Natural killer cell (primary cell): Measurements from ENCODE around the gene SNRPB. TPM values are rescaled to one million over a fixed set of nuclear protein-coding genes. Genes with fewer than 3 reads are reported as not detected.

Experiments used
- ATAC-seq, 3 donors: fragments of 150-1000 bp in 2 of 3; fragments of 200-7000 bp in 1 of 3; cut with Tn5 transposase; 1 replicate in 1 of 3; 2 replicates in 2 of 3; pipeline ENCODE4 v1.10.0; 2021; ENCODE audit warnings: mild to moderate bottlenecking in 2 of 3, moderate library complexity in 2 of 3
- DNase-seq, 2 donors: peaks; one replicate each; pipeline versions ENCODE4 v3.0.0 to v3.0.0-alpha.2; 2013 to 2021; ENCODE audit warnings: mixed read lengths in 1 of 2
- H3K27ac ChIP-seq: one replicate; pipeline ENCODE4 v1.5.1; 2013; ENCODE audit warnings: mild to moderate bottlenecking, low read length
- H3K27me3 ChIP-seq: one replicate; pipeline ENCODE4 v1.6.1; 2013; ENCODE audit warnings: low read length; ENCODE audit not compliant: control insufficient read depth, insufficient read depth
- H3K36me3 ChIP-seq: one replicate; pipeline ENCODE4 v1.6.1; 2013; ENCODE audit warnings: low read length; ENCODE audit not compliant: control insufficient read depth, insufficient read depth
- H3K4me1 ChIP-seq: one replicate; pipeline ENCODE4 v1.6.1; 2013; ENCODE audit warnings: low read length; ENCODE audit not compliant: control insufficient read depth, insufficient read depth
- H3K4me3 ChIP-seq: one replicate; pipeline ENCODE4 v1.5.1; 2013; ENCODE audit warnings: low read length
- H3K9me3 ChIP-seq: one replicate; pipeline ENCODE4 v1.6.1; 2013; ENCODE audit warnings: low read length; ENCODE audit not compliant: control insufficient read depth, insufficient read depth
- H3K27ac Mint-ChIP-seq, 2 donors: one replicate each; pipeline ENCODE4 v1.8.0; 2022; ENCODE audit warnings: mild to moderate bottlenecking in 2 of 2, mixed read lengths in 2 of 2, moderate library complexity in 1 of 2
- H3K27me3 Mint-ChIP-seq, 2 donors: one replicate each; pipeline ENCODE4 v1.8.0; 2022; ENCODE audit warnings: low read depth in 2 of 2, mixed read lengths in 2 of 2
- H3K36me3 Mint-ChIP-seq: one replicate; pipeline ENCODE4 v1.8.0; 2022; ENCODE audit warnings: mixed read lengths
- H3K4me1 Mint-ChIP-seq, 2 donors: one replicate each; pipeline ENCODE4 v1.8.0; 2022; ENCODE audit warnings: mixed read lengths in 2 of 2
- H3K4me3 Mint-ChIP-seq: one replicate; pipeline ENCODE4 v1.8.0; 2022; ENCODE audit warnings: mild to moderate bottlenecking, moderate library complexity, mixed read lengths
- H3K9me3 Mint-ChIP-seq, 2 donors: one replicate each; pipeline ENCODE4 v1.8.0; 2022; ENCODE audit warnings: mixed read lengths in 2 of 2
- CTCF ChIP-seq: fragments of 200-600 bp; IDR thresholded peaks from one replicate; pipeline ENCODE4 v1.8.0; 2022; ENCODE audit warnings: antibody characterized with exemption
- WGBS: methylation state at CpG from one replicate; pipeline ENCODE4 v1.1.7; 2013; ENCODE audit warnings: missing lambda C conversion rate; ENCODE audit not compliant: insufficient coverage; 5-methylcytosine and 5-hydroxymethylcytosine counted together
- intact Hi-C: fragments of 100-400 bp; cut with micrococcal nuclease; formaldehyde crosslinking; loops from one replicate; pipeline ENCODE4 v1.14.2; 2022
- total RNA-seq, 4 donors: library from RNA; stranded (reverse); fragments of 120-200 nt in 1 of 4; gene quantifications; one replicate each; pipeline versions ENCODE4 v1.2.3 to v1.2.4, GENCODE V29; 2013 to 2022

Gene SNRPB
- total RNA-seq, 3 donors from 2014 or later (not counting 1 experiment from before 2014, with no cell fraction given), result 160 to 174 (median 162) TPM

- Mint-ChIP-seq H3K27ac (no peak overlapping the region), H3K9me3 (peaks cover 0 to 2% of the 10 kb centered on the region in 2 donors), H3K36me3 (peaks cover 28% of the 10 kb centered on the region), H3K4me3 (no peak overlapping the region), H3K4me1 (no peaks in the 10 kb centered on the region), H3K27me3 (no peaks in the 10 kb centered on the region)
- intact Hi-C loops, result no loop called here
- Histone ChIP-seq H3K27ac (no peak overlapping the region), H3K4me3 (no peak overlapping the region), H3K9me3 (no peaks in the 10 kb centered on the region), H3K27me3 (no peaks in the 10 kb centered on the region), H3K4me1 (no peaks in the 10 kb centered on the region), H3K36me3 (peaks cover 40% of the 10 kb centered on the region)
- DNase-seq, result no peak
- 93% methylated on average over 1 of the region's 2 CpGs for WGBS
- ATAC-seq, result no peak
- no peak for TF ChIP-seq CTCF
These were observed 14.5 kb upstream of the SNRPB start for GRCh38 chr20:2485080-2485479.

GRCh38 chr20:2483504-2483903 is 12.9 kb upstream of the SNRPB start:
- Mint-ChIP-seq H3K36me3 (peaks cover 28% of the 10 kb centered on the region), H3K27me3 (no peaks in the 10 kb centered on the region), H3K4me3 (no peak overlapping the region), H3K4me1 (no peaks in the 10 kb centered on the region), H3K9me3 (peaks cover 0 to 2% of the 10 kb centered on the region in 2 donors), H3K27ac (no peak overlapping the region)
- Histone ChIP-seq H3K27me3 (no peaks in the 10 kb centered on the region), H3K4me3 (no peak overlapping the region), H3K36me3 (peaks cover 35% of the 10 kb centered on the region), H3K9me3 (no peaks in the 10 kb centered on the region), H3K27ac (no peak overlapping the region), H3K4me1 (no peaks in the 10 kb centered on the region)
- no peak for TF ChIP-seq CTCF
- WGBS, result 98% methylated on average over 6 of the region's 12 CpGs
- ATAC-seq, result no peak
- intact Hi-C loops, result no loop called here
- no peak for DNase-seq

- no peaks in the 10 kb centered on the region for H3K27me3 ChIP-seq
- Mint-ChIP-seq H3K4me3 (no peak overlapping the region), H3K4me1 (no peaks in the 10 kb centered on the region), H3K27me3 (no peaks in the 10 kb centered on the region), H3K9me3 (peaks cover 0 to 2% of the 10 kb centered on the region in 2 donors), H3K27ac (no peak overlapping the region), H3K36me3 (peaks cover 22% of the 10 kb centered on the region)
- 97% methylated on average over 2 of the region's 2 CpGs for WGBS
- H3K4me3 ChIP-seq, result no peak overlapping the region
- H3K36me3 ChIP-seq, result peaks cover 27% of the 10 kb centered on the region
- H3K4me1 ChIP-seq, result no peaks in the 10 kb centered on the region
- no peak for TF ChIP-seq CTCF
- no peak for DNase-seq
- intact Hi-C loops, result no loop called here
- H3K9me3 ChIP-seq, result no peaks in the 10 kb centered on the region
- no peak for ATAC-seq
- H3K27ac ChIP-seq, result no peak overlapping the region
These were observed 9.8 kb upstream of the SNRPB start for GRCh38 chr20:2480381-2480780.
